ENCODE data around the gene SLC18B1.

Gene SLC18B1

DNA sequence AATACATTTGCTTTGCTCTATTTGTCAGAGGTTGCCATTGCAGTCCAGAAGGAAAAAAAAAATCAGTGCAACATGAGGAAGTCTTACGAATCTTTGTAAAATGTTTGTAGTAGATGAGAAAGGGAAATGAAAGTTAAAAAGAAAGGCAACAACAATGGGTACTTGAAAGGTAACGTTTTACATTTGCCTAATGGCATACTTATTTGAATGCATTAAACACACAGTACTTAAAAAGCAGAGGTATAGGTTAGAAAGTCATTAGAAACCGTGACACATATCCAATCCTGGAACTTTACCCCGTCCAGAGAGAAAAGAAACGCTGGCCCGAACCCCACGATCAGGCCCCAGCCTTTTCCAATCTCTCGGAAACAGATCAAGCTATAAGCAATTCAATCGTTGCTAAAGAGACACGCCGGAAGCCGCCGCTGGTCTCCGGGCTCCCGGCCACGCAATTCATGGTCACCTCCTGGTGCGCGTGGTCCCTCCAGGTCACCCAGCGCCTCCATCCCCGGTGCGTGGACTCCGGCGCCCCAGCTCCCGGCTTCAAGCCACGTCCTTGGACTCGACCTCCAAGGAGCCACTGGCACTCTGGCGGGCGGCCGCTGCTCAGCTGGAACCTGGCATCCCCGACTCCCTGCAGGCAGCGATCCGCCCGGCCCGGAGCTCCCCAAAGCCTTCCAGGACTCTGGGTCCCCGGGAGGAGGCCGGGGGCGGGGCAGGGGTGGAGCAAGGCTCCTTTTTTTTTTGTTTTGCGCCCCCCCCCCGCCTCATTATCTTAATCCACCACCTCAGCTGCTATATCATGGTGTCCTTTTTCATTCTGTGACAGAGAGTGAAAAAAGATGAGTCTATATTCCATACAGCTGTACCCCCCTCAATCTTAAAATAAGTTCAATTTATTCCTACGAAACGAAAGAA lies at the start of gene SLC18B1:
Gene SLC18B1, minus strand, starts transcription at position 687 of the 918 bp plus-strand sequence. Its CDS starts 181 bp downstream, at position 506.
- no peak for DNase-seq

DNA sequence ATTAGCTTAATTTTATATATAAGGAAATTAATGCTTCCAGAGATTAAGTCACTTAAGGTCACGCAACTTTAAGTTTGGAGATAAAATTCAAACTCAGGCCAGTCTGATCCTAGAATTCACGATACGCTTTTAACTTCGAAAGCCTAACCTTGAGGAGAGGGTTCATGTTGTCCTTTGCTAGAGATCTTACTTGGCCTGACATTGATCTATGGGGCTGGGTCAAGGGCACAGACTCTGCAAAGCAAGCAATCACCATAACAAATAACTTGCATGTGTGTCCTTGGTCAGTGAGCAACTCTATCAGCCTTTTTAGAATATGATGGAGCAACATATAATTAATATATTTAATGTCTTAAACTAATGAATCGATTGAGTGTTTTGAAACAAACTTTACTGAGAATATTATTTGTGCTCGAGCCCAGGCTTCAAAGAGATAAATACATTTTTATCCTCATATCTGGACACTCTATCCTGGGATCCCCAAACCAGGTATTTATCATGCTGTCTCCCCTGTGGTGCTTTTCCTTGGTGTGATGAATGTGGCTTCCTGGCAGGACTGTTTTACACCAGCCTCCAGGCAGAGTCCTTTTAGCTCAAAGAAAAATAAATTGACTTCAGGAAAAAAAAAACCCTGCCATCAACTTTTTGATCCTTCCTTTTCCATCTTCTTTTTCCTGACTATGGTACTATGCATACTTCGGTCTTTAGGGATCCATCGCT lies 45.0 kb upstream of the SLC18B1 start:
- DNase-seq: no peak

DNA sequence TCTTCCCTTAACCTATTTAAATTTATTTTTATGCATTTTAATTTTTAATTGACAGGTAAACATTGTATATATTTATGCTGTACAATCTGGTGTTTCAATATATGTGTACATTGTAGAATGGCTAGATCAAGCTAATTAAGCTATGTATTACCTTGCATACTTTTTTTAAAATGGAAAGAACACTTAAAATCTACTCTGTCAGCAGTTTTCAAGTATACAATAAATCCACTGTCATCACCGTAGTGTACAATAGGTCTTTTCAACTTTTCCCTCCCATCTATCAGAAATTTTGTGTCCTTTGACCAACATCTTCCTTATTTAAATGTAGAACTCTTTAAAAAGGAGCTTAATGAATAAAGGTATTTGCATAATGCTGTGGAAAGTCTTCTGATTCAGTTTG lies 43.5 kb upstream of the SLC18B1 start:
- no peak for DNase-seq

DNA sequence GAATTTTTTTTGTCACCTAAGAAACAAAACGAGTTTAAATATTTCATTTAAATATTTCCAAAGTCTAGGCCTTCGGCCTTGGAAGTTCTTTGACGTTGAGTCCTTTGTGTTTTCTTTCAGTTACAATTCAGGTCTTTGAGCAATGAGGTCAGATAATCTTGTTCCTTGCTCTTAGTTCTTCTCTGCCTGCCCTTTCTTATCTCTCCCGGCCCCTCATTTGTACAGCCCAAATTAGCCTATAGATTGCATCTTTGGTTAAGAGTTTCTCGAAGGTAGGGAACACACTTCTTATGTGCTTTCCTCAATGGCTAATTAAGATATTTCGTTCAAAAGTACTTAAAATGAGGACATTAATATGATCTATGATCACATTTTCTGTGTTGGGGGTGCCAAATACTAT lies 34.5 kb upstream of the SLC18B1 start:
- DNase-seq: no peak

DNA sequence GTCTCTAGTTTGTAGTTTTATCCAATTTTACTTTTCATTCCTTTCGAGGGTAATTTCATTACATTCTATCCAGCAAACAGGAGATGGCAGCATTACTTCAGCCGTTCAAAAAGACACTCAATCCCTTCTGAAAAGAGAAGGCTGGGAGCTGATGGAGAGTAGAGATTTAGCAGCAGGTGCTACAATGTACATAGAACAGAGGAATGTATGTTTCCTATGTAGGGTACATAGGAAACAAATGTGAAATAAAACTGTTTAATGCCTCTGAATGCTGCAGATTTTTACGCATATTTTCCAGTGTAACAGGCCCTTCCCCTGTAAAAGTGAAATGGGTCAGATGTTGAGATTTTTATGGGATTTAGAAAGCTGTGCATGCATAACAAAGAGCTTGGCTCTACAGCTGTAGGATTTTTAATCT lies 31.9 kb upstream of the SLC18B1 start:
- DNase-seq: no peak

DNA sequence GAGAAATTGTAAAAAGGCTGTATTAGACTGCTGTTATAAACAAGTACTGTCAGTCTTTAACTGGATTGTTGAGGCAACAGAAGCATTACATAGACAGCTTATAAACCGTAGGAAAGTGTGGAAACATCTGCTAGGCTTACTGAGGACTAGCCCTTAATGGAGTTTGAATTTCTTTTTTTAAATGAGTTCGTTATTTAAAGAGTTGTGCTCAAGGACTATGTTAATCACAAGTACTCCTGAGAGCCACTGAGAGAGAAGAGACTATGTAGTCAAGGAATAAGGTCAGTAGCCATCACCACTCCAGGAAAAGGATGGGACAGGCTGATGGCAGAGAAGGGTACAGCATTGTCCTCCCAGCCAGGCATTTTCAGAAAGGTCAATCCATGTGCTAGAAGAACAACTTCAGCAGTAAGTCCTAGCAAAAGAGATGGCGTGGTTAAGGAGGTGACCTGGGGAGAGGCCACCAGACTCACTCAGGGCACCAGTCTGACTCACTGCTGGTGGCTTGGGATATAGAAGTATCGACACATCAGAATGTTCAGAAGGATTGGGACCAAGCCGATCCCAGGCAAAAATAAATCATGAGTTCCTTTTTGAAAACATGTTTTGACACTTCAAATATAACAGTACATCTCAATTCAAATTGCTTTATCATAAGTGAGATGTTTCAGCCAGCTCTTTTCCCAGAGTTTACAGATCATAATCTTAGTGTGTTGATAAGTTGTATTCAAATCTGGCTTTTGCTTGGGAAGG lies 22.4 kb upstream of the SLC18B1 start:
- DNase-seq: no peak

DNA sequence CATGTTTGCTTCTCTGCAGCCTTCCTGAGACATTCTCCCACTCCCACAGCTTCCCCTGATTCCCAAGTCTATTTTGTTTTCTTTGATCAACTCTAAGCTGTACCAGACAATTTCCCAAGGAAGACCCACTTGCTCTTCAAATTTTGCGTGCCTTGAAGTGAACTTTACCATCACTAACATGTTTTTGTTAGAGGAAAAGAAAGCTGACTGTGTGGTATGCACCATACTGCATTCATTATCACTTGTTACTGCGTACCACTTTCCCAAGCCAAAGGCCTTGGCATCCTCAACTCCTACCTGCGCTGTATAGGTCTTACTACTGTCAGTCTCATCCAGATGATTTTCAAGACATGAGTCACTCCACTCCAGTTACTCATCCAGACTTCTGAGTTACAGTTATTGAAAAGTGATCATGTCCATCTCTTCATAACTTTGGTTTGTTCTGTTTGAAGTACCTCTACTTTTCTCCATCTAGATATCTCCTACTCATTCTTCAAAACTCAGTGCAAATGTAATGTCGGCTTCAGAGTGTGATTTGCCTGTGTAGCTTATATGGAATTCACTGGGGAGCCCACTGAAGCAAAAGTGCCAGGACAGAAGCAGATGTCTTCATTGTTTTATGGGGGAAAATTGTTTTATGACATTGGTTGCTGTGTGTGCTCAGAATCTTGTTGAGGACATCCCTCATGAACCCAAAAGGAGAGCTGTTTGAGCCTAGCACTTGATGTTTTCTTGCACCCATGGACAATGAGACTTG lies 21.1 kb upstream of the SLC18B1 start:
- DNase-seq: no peak

DNA sequence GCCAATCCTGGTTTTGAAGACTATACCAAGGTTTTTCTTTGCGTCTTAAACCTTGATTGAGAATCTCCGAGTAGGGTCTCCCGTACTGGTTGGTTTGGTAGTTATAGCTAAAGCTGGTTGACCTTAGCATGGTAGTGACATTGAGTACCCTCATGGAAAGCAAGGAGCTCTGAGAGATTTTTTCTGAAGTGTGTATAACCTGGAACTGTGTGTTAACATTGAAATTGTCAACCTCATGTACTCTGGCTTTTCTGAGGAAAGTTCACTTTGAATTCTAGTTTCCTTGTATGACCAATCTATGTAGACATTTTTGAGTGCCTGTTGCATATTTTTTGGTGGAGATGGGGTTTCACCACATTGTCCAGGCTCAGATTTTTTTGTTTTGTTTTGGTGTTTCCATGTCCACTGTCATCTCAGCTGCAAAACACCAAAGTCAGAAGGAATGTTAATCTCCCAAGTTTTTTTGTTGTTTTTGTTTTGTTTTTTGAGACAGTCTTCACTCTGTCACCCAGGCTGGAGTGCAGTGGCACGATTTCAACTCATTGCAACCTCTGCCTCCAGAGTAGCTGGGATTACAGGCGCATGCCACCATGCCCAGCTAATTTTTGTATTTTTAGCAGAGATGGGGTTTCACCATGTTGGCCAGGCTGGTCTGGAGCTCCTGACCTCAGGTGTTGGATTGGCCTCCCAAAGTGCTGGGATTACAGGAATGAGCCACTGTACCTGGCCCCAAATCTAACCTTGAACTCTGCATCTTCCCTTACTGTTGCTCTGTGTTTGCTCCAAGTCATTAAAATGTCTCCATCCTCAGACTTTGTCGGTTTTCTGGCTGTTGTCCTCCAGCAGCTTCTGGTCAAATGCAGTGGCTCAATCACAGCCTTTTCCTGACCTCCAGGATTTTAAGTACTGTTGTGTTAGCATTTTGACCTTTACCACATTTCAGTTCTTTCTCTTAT lies 20.2 kb upstream of the SLC18B1 start:
- no peak for DNase-seq

DNA sequence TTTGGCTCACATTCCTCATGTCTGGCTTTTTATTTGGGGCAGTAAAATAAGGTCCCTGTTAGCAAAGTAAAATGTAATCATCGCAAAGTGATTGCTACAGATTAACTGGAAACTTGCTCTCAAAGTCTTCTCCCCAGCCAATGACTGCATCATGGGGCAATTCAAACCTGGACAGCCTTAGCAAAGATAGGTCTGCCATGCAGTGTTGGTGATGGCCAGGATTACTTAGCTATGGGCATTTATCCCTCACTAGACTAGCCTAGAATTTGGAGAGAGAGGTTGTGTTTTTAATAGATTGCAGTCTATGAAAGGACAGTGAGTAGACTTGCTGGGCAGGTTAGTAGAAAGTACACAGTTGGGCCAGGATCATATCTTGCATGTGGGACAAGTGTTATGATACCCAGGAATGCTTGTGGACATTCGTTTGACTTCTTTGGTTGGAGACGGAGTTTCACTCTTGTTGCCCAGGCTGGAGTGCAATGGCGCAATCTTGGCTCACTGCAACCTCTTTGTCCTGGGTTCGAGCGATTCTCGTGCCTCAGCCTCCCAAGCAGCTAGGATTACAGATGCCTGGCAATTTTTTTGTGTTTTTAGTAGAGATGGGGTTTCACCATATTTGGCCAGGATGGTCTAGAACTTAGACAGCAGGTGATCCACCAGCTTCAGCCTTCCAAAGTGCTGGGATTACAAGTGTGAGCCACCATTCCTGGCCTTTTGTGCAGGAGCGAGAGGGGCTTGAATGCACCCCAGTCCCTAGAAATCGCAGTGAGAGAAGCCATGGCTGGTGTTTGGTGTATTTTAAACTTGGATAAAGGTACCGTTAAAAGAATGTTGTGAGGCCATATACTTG lies 19.3 kb upstream of the SLC18B1 start:
- no peak for DNase-seq

DNA sequence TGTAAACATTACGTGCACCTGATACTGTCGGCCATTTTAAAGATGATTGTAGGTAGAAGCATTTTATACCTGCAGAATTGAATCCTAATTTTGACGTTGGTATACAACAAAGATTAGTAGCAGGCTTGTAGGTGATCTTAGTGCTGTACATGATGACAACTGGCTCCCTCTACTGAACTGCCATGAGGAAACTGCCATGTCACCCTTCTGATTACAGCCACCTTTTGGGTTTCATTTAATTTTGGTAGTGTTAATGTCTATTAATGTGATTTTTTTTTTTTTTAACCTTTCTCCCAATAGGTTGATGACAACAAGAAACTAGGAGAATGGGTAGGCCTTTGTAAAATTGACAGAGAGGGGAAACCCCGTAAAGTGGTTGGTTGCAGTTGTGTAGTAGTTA lies 18.2 kb upstream of the SLC18B1 start:
- DNase-seq: no peak

DNA sequence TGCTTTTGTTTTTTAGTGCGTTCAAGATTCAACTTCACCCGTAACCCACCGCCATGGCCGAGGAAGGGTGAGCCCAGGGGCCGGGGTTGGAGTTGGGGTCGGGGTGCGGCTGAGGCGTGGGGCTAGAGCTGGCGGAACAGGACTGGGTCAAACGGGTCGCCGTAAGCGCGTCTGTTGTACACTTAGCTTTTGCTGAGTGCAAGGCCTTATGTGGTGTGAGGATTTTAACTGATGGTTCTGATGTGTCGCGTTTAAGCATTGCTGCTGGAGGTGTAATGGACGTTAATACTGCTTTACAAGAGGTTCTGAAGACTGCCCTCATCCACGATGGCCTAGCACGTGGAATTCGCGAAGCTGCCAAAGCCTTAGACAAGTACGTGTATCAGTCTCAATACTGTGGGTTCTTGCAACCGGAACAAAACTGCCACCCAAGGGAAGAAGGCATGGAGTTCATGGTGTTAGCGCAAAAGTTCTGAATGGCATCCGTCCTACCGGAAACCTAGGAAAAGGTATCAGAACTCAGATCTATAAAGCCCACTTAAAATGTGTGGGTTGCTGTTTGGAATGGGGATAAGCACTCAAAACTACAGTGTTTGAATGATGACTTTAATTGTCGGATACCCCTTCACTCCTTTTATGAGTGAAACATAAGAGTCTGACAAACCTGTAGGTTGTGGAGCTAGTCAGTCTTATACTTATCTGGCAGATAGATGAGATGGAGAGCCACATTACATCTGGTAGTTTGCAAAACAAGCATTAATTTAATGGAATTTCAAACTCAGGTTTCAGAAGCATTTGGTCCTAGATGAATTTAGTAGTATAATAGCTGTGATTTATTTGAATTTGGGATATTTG lies 16.5 kb upstream of the SLC18B1 start:
- no peak for DNase-seq

DNA sequence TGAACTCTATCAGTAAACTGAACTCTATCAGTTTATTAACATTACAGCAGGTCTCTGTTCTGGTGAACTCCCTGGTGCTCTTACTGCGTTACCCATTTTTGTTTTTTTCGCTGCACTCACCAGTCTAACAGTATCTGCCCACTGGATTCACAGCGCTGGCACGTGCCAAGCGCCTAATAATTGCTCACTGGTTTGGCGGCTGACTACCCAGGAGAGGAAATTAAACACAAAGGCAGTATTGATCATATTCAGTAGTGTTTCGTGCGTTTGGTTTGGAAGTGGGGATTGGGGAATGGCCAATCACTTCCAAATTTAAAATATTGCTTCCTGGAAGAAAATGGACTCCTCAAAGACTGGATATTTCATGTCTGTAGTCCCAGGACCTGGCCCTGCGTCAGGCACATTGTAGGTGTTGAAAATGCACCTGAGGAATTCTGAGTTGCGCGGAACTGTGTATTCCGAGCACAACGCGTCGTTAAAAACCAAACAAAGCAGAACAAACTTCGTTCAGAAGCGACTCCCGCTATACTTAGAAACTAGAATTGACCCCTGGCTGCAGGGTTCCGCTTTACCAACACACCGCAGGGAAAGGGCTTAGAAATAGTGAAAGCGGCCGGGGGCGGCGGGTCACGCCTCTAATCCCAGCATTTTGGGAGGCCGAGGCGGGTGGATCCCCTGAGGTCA lies 14.9 kb upstream of the SLC18B1 start:
- no peak for DNase-seq

DNA sequence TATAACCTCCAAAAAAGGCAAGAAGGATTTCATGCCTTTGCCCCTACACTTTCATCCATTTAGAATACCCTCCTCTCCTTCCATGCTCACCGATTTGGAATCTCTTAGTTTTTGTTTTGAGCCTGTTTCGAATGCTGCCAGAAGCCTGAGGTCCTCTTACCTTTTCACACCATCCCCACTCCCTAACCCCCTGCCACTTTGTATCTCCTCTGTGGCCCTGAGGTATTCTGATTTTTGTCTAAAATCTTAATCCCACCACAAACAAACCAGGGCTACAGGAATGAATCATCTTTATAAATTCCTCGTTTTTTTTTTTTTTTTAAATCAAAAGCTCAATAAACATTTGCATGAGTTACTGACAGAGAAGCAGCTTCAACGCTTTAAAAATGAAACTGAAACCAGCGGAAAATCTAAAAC lies 14.3 kb upstream of the SLC18B1 start:
- no peak for DNase-seq

DNA sequence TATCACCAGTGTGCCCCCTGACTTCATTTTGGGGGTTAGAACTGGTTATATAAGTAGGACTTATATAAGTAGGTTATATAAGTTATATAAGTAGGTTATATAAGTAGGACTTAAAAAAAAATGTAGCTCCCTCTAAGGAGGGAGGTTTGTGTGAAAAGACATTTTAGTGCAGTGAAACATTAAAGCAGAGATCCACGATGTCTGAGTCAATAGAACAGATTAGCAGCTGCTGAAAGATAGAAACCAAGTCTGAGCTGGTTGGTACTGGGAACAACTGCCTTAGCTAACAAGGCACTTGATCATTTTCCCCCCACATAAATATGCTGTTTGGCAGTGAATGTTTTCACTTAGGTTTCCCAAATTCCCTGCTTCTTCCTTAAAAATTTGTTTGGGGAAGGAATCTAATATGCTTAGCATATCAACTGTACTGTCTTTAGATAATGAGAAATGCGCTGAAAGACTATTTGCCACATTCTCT lies 13.9 kb upstream of the SLC18B1 start:
- no peak for DNase-seq

DNA sequence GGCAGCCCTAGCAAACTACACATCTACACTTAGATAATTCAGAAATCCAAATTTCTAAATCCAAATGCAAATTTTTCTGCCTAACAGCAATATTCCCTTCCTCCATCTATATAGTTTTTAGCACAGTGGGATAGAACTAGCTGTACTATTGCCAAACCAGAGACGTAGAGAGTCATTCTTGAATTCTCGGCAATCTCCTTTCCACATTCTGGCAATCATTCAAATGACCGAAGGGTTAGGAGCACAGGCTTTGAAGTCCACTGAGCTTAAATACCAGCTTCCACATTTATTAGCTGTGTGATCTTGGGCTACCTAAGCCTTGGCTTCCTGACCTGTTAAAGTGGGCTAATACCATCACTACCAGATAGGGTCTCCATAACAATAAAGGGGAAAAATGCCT lies 12.8 kb upstream of the SLC18B1 start:
- DNase-seq: no peak

DNA sequence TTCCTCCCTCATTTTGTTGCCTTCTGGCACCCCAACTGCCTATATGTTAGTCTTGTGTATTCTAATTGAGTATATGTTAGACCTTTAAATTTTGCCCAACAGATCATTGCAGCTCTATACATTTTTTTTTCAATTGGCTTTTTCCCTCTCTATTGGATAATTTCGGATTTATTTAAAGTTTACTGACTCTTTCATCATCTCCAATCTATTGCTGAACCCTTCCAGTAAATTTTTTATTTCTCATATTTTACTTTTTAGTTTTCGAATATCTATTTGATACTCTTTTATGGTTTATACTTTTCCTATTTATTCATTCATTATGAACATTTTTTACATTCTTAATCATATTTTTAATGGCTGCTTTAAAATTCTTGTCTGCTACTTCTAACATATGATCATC lies 7.1 kb upstream of the SLC18B1 start:
- no peak for DNase-seq

DNA sequence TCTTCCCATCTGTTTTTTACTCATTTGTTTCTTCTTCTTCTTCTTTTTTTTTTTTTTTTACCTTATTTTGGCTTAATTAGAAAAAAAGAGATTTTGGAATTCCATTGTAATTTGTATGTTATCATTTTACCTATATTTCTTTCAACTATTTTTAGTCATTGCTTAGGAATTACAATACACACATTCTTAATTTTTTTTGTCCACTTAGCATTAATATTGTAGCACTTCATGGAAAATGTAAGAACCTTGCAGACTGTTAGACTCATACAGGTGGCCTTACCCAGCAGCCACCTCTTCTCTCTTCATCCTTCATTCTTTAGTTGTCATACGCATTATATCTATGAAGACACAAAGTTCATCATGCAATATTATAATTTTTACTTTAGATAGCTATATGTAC lies 5.8 kb upstream of the SLC18B1 start:
- DNase-seq: no peak

DNA sequence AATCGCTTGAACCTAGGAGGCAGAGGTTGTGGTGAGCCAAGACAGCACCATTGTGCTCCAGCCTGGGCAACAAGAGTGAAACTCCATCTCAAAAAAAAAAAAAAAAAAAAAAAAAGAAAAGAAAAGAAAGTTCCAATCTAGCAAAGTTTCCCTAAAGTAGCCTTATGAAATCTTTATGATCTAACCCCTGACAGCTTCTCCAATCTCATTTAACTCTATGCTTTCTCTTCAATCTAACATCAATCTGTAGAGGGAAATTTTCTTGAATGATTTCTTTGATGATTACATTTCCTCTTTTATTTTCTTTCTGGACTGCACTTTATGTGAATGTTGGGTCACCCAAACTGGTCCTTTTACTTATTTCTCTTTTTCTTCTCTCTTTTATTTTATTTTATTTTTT lies 2.2 kb upstream of the SLC18B1 start:
- no peak for DNase-seq
